HepG2 (cell line): ENCODE data around the gene MRPL54. TPM values are rescaled to one million over a fixed set of nuclear protein-coding genes. Genes with fewer than 3 reads are reported as not detected.
"Not testable (repeated sequence)": the region's sequence is repeated elsewhere in the genome, so short reads cannot be mapped to it uniquely, and the experiment has no call there.

ENCODE experiments used
- ATAC-seq: fragments of 200-7000 bp; cut with Tn5 transposase; 3 replicates; pipeline ENCODE4 v1.9.1; 2020; ENCODE audit warnings: mild to moderate bottlenecking, moderate library complexity
- BruUV-seq: library from RNA; stranded (reverse); fragments of 400-500 nt; replicated peaks from 2 replicates; lab custom pipeline; 2021; lab: Mats Ljungman, UMichigan
- CTCF ChIA-PET: fragments of 300-600 bp; formaldehyde crosslinking; extraction: SDS; loops from one replicate; lab custom pipeline; 2021; ENCODE audit warnings: low total read pairs, inconsistent platforms, low intra/inter-chr PET ratio; lab: Yijun Ruan, JAX
- POLR2A ChIA-PET: fragments of 350-600 bp; sonication (Branson Sonifier 250); formaldehyde crosslinking; loops from one replicate; lab custom pipeline; 2020; ENCODE audit warnings: antibody characterized with exemption, inconsistent platforms; lab: Yijun Ruan, JAX
- DNase-seq: peaks from one replicate; pipeline ENCODE4 v3.0.0-alpha.2; 2015; ENCODE audit warnings: low spot score
- FAIRE-seq: peaks from 3 replicates; lab custom pipeline; 2011; peaks lifted over from hg19 to GRCh38; lab: Jason Lieb, UNC
- H2AFZ ChIP-seq: one replicate; pipeline ENCODE4 v1.6.1; 2011; ENCODE audit warnings: low read length, inconsistent platforms
- H3K27ac ChIP-seq: fragments of 300-600 bp; 3 replicates; pipeline ENCODE4 v1.8.0; 2011; ENCODE audit warnings: mixed run types, mild to moderate bottlenecking, mixed read lengths, low read length, inconsistent platforms; ENCODE audit not compliant: insufficient read depth; ENCODE audit errors: extremely low read length
- H3K27me3 ChIP-seq, 2 experiments: fragments of 200-600 bp in 1 of 2; 2 replicates in 1 of 2; 3 replicates in 1 of 2; pipeline versions ENCODE4 v1.6.0 to v1.8.0; 2011; ENCODE audit warnings: low read length in 2 of 2, mild to moderate bottlenecking in 2 of 2, moderate library complexity in 2 of 2, inconsistent platforms in 1 of 2; ENCODE audit not compliant: insufficient read depth in 2 of 2, control insufficient read depth in 1 of 2
- H3K36me3 ChIP-seq, 2 experiments: fragments of 200-600 bp in 1 of 2; replicated peaks in 1 of 2; 2 replicates in 1 of 2; 3 replicates in 1 of 2; pipeline versions ENCODE4 v1.5.1 to v1.8.0; 2011; ENCODE audit warnings: low read length in 2 of 2, inconsistent platforms in 1 of 2; ENCODE audit not compliant: insufficient read depth in 2 of 2, control insufficient read depth in 1 of 2
- H3K4me1 ChIP-seq: 2 replicates; pipeline ENCODE4 v1.5.1; 2012; ENCODE audit warnings: low read length, inconsistent platforms; ENCODE audit not compliant: insufficient read depth
- H3K4me2 ChIP-seq: 2 replicates; pipeline ENCODE4 v1.6.0; 2011; ENCODE audit warnings: low read depth, low read length, inconsistent platforms
- H3K4me3 ChIP-seq, 3 experiments: fragments of 200-600 bp in 1 of 3; sonication (generic), shearing (Covaris generic) in 1 of 3; replicated peaks in 1 of 3; 2 replicates each; pipeline ENCODE4 v1.5.1; 2011 to 2016; ENCODE audit warnings: low read length in 3 of 3, inconsistent platforms in 2 of 3, low read depth in 2 of 3, mild to moderate bottlenecking in 2 of 3, control low read depth in 1 of 3, mixed read lengths in 1 of 3; ENCODE audit not compliant: insufficient read depth in 1 of 3
- H3K79me2 ChIP-seq: one replicate; pipeline ENCODE4 v1.6.1; 2011; ENCODE audit warnings: low read length, inconsistent platforms; ENCODE audit not compliant: insufficient read depth
- H3K9ac ChIP-seq: 2 replicates; pipeline ENCODE4 v1.6.0; 2011; ENCODE audit warnings: mild to moderate bottlenecking, low read depth, low read length, inconsistent platforms; ENCODE audit not compliant: insufficient read depth
- H3K9me3 ChIP-seq: 2 replicates; pipeline ENCODE4 v1.5.1; 2012; ENCODE audit warnings: mild to moderate bottlenecking, low read length
- H4K20me1 ChIP-seq: 2 replicates; pipeline ENCODE4 v1.6.0; 2011; ENCODE audit warnings: inconsistent platforms, mild to moderate bottlenecking, low read length, moderate library complexity; ENCODE audit not compliant: insufficient read depth
- ZBTB40 ChIP-seq, 2 experiments: fragments of 450-650 bp in 1 of 2; sonication (generic) in 1 of 2; formaldehyde crosslinking in 1 of 2; IDR thresholded peaks; 2 replicates each; pipeline versions ENCODE4 v1.6.1 to v1.8.0; 2016 to 2022; ENCODE audit warnings: antibody characterized with exemption in 1 of 2, mild to moderate bottlenecking in 1 of 2, missing genetic modification reagents in 1 of 2
- WGBS: methylation state at CpG from one replicate; pipeline ENCODE4 v1.1.6; 2017; ENCODE audit warnings: low lambda C conversion rate; 5-methylcytosine and 5-hydroxymethylcytosine counted together
- in situ Hi-C: cut with HindIII; loops from 2 replicates; pipeline ENCODE4 v1.10.0; 2017; ENCODE audit warnings: low pct_unique_long_range_greater_than_20kb; ENCODE audit not compliant: extremely low pct_ligation_motif_present
- intact Hi-C: fragments of 100-400 bp; cut with micrococcal nuclease; formaldehyde crosslinking; loops from one replicate; pipeline ENCODE4 v1.10.0; 2022; ENCODE audit not compliant: unreplicated experiment
- polyA plus RNA-seq, 8 experiments: library from polyadenylated mRNA; depleted of rRNA in 3 of 8; stranded (reverse) in 7 of 8; unstranded in 1 of 8; fragments of >200 nt; fragmentation: Illumina TruSeq in 4 of 8; extraction: Trizol in 4 of 8; gene quantifications; 2 replicates each; pipeline versions ENCODE4 v1.2.1 to v1.2.3, GENCODE V29; 2011 to 2016; ENCODE audit warnings: low read depth in 4 of 8, missing spikeins in 1 of 8, mixed read lengths in 1 of 8; ENCODE audit not compliant: insufficient read depth in 1 of 8
- total RNA-seq, 5 experiments: library from RNA; depleted of rRNA; stranded (reverse); fragments of >200 nt; fragmentation: Illumina TruSeq; extraction: Trizol; gene quantifications; 2 replicates each; pipeline ENCODE4 v1.2.3, GENCODE V29; 2016; ENCODE audit warnings: low read depth in 1 of 5

The MRPL54 gene
- total and polyA plus RNA-seq, 2 of the 13 experiments (the other 11 are each of a cell fraction or from before 2014, with no cell fraction given), result 36.8 to 66.9 TPM

GRCh38 chr19:3757705-3758104 lies 4.8 kb upstream of the MRPL54 start:
- DNase-seq, ATAC-seq, intact Hi-C loops, H3K9ac ChIP-seq, H3K79me2 ChIP-seq, H3K9me3 ChIP-seq, H2AFZ ChIP-seq, BruUV-seq, H4K20me1 ChIP-seq, in situ Hi-C loops, POLR2A ChIA-PET, H3K4me2 ChIP-seq, H3K27ac ChIP-seq, H3K27me3 ChIP-seq, H3K4me3 ChIP-seq, H3K36me3 ChIP-seq, CTCF ChIA-PET, FAIRE-seq: not testable (repeated sequence)
- peak; percentile 60 for TF ChIP-seq ZBTB40 (IDR thresholded peaks at IDR 0.05)
- peak; percentile 95 for TF ChIP-seq ZBTB40 (CRISPR knock-in tag; IDR thresholded peaks at IDR 0.05)
- 95% methylated on average over 7 of the region's 7 CpGs for WGBS
- peaks cover 11% of the 10 kb centered on the region for H3K4me1 ChIP-seq
